HG03439 (cell line): ENCODE data around the gene SPSB3.

Experiments
- ATAC-seq: cut with Tn5 transposase; IDR thresholded peaks from one replicate; pipeline ENCODE4 v1.9.1; 2021; ENCODE audit warnings: mild to moderate bottlenecking, moderate library complexity; ENCODE audit not compliant: unreplicated experiment

SPSB3 gene

GRCh38 chr16:1782408-1783264 lies at the start of gene SPSB3, which contains the start of gene NUBP2:
SPSB3 (minus strand) TSS chr16:1782571; CDS start chr16:1781483, 1,088 bp downstream.
NUBP2 (plus strand) TSS chr16:1782960; CDS start chr16:1783021, 61 bp downstream.
- ATAC-seq, result peak; percentile 82

GRCh38 chr16:1831186-1832075 lies 49.1 kb upstream of the SPSB3 start:
- ATAC-seq, result no peak

GRCh38 chr16:1830213-1830612 lies 47.8 kb upstream of the SPSB3 start:
- ATAC-seq, result no peak

GRCh38 chr16:1828645-1829410 lies 46.5 kb upstream of the SPSB3 start:
- ATAC-seq, result no peak

DNA sequence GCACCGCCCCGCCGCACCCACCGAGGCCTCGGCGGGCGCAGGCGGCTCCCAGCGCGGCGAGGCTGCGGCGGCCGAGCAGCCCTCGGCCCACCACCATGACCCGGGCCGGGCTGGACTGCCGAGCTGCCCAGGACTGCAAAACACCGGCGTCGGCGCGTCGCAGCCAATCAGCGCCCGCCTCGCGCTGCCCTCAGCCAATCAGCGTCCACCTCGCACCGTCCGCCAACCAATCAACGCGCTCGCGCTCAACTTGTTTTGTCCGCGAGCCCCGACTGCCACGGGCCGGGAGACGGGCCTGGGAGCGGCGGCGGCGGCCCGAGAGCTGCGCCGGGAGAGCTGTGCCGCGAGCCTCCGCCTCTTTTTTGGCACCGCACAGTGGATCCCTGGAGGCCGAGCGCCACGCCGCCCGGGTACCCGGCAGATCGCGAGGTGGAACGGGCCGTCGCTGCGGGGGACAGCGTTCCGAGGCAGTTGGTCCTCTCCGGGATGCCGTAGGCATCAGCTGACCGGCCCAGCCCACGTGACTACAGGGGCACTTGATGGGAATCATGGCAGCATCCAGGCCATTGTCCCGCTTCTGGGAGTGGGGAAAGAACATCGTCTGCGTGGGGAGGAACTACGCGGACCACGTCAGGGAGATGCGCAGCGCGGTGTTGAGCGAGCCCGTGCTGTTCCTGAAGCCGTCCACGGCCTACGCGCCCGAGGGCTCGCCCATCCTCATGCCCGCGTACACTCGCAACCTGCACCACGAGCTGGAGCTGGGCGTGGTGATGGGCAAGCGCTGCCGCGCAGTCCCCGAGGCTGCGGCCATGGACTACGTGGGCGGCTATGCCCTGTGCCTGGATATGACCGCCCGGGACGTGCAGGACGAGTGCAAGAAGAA lies 44.6 kb upstream of the SPSB3 start, which contains the start of the genes FAHD1 and HAGH:
FAHD1 (plus strand) TSS at position 516 of the 883 bp plus-strand sequence; CDS start at position 549, 33 bp downstream.
HAGH (minus strand) TSS at position 135 of the 883 bp plus-strand sequence; CDS start at position 97, 38 bp downstream.
- peak; percentile 84 for ATAC-seq

- peak; percentile 52 for ATAC-seq
Observed at GRCh38 chr16:1825864-1826690, 43.7 kb upstream of the SPSB3 start.

DNA sequence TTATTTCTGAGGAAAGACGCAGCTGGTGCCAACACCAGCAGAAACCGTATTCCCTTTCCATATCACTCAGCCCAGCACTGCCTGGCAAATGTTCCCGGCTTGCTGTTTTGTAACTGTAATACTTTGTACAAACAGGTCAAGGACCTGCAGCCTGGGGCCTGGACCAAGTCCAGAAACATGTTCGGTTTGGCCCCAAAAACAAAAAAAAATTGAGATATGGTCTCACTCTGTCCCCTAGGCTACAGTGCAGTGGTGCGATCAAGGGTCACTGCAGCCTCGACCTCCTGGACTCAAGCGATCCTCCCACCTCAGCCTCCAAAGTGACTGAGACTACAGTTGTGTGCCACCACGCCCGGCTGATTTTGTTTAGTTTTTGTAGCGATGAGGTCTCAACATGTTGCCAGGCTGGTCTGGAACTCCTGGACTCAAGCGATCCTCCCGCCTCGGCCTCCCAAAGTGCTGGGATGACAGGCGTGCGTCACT lies 43.1 kb upstream of the SPSB3 start:
- ATAC-seq, result no peak

DNA sequence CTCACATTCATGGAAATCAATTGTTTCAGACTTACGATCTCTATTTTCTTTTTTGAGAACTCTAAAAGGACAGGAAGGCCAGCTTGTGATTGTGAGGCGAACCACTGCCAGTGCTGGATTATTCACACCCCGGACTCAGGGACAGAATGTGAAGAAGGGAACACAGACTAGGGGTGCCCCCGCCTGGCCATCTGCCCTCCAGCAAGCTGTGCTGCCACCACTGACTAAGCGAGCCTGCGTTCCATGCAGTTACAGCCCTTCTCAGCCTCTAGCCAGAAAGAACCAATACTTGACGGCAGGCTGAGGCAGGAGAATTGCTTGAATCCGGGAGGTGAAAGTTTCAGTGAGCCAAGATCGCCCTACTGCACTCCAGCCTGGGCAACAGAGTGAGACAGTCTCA lies 41.5 kb upstream of the SPSB3 start:
- ATAC-seq, result no peak

GRCh38 chr16:1822801-1823200 lies 40.4 kb upstream of the SPSB3 start:
- ATAC-seq, result no peak

GRCh38 chr16:1821861-1822611 lies 39.7 kb upstream of the SPSB3 start:
- no peak for ATAC-seq

- ATAC-seq, result no peak
Observed at GRCh38 chr16:1820946-1821290, 38.5 kb upstream of the SPSB3 start.

DNA sequence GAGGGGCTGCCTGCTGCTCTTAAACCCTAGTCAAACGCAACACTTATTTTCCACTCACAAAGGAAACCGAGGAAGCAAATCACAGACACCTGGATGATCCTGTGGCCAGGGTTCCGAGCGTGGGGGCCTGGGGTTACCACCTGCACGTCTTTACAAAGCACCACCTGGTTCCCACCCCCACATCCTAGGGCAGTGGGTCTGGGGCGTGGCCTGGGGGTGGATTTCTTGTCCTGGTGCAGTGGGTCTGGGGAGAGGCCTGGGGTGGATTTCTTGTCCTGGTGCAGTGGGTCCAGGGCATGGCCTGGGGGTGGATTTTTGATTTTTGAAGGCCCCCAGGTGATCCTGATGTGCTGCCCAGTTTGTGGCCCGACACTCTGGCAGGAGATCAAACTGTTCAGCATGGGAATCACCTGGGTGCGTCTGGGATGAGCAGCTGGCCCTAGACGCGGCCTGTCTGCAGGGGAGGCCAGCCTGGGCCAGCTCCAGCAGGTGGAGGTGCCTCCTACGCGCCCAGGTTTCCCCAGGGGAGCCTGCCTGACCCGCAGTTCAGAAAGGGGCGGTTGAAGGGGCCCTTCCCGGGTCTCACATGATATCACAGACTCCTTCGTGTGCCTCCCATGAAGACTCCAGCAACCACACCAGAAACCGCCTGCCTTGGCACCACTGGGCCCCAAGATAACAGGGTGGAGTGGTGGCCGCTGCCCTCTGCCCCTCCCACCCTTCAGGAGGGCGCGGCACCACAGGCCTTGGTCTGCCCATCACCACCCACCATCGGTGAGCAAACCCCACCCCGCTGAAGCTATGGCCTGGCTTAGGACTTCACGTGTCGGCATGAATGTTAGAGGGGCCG lies 38.0 kb upstream of the SPSB3 start:
- ATAC-seq, result no peak

DNA sequence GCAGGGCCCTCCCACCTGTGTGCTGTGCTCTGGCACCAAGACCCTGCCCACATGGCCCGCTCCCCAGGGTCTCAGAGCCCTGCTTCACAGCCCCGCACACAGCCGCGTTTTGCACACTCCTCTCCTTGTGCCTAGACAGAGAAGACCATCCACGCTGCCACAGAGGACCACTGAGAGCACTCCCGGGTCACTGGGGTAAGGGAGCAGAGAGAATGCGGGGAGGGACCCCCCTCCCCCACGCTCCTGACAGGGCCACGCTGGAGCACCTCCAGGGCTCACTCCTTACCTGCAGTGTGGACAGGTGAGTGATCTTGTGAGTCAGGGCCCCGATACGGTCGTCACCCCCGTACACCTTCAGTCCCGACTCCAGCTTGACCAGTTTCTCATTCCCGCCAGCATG lies 37.2 kb upstream of the SPSB3 start:
- no peak for ATAC-seq

DNA sequence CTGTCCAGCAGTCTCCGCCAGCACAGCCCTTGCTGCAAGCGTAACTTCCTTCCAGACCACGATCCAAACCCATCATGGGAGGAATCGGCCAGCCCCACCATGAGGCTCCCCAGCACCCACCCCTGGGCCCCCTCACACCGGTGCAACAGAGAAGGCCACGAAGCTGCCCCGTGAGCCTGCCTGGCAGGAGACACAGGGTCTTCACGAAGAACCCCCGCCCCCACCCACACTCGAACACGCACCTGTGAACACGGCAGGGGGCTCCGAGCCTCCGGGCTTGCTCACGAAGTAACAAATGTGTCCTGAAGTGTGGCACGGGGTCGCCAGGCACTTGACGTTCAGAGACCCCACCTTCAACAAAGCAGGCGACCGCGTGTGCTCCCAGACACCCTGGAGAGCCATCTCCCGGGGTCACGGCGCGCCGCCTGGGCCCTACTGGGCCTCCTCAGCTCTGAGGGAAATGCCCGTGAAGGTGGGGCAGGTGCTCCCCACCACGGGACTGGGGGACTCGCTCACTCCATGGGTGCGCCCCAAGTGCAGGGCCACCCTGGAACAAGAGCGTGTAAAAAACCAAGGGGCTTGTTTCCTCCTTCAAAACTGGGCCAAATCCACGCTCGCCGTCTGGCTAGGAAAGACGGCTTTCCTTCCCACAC lies 36.6 kb upstream of the SPSB3 start:
- no peak for ATAC-seq

GRCh38 chr16:1818204-1818872 lies 36.0 kb upstream of the SPSB3 start:
- no peak for ATAC-seq

GRCh38 chr16:1817716-1818115 lies 35.3 kb upstream of the SPSB3 start:
- ATAC-seq, result no peak
